B cell (primary cell): Measurements from ENCODE around the gene RERE. TPM values are rescaled to one million over a fixed set of nuclear protein-coding genes. Genes with fewer than 3 reads are reported as not detected.

ENCODE experiments used
- ATAC-seq: fragments of 200-7000 bp; cut with Tn5 transposase; one replicate; pipeline ENCODE4 v1.10.0; 2021; ENCODE audit warnings: low read depth, mild to moderate bottlenecking, moderate number of reproducible peaks, moderate library complexity
- CTCF ChIA-PET: fragments of 350-600 bp; sonication (Branson Sonifier 250); formaldehyde crosslinking; loops from one replicate; lab custom pipeline; 2021; ENCODE audit warnings: antibody characterized with exemption, inconsistent platforms; lab: Charles Lee
- POLR2A ChIA-PET: fragments of 350-600 bp; sonication (Branson Sonifier 250); formaldehyde crosslinking; loops from one replicate; lab custom pipeline; 2021; ENCODE audit warnings: antibody characterized with exemption; lab: Charles Lee
- DNase-seq: peaks from one replicate; pipeline ENCODE4 v3.0.0; 2013
- H2AFZ ChIP-seq: 2 replicates; pipeline ENCODE4 v1.6.1; 2012; ENCODE audit warnings: mild to moderate bottlenecking, low read depth, low read length; ENCODE audit not compliant: insufficient read depth, poor library complexity, severe bottlenecking
- H3K27ac ChIP-seq, 2 donors: 1 replicate in 1 of 2; 2 replicates in 1 of 2; pipeline ENCODE4 v1.5.1; 2012 to 2013; ENCODE audit warnings: low read length in 2 of 2, mild to moderate bottlenecking in 2 of 2, moderate library complexity in 1 of 2
- H3K27me3 ChIP-seq, 4 experiments: fragments of 200-600 bp in 1 of 4; sonication (generic) in 1 of 4; replicated peaks in 1 of 4; 1 replicate in 2 of 4; 2 replicates in 2 of 4; pipeline versions ENCODE4 v1.6.1 to v1.7.0; 2013 to 2016; ENCODE audit warnings: low read length in 3 of 4, mild to moderate bottlenecking in 2 of 4, mixed read lengths in 1 of 4, moderate library complexity in 1 of 4; ENCODE audit not compliant: insufficient read depth in 4 of 4, control insufficient read depth in 3 of 4; ENCODE audit errors: control extremely low read depth in 1 of 4
- H3K36me3 ChIP-seq, 2 experiments: replicated peaks in 1 of 2; 1 replicate in 1 of 2; 2 replicates in 1 of 2; pipeline versions ENCODE4 v1.6.1 to v1.7.1; 2013; ENCODE audit warnings: low read length in 1 of 2; ENCODE audit not compliant: insufficient read depth in 2 of 2, control insufficient read depth in 1 of 2; ENCODE audit errors: control extremely low read depth in 1 of 2, extremely low read depth in 1 of 2
- H3K4me1 ChIP-seq, 2 donors: fragments of 200-600 bp in 1 of 2; sonication (generic) in 1 of 2; 1 replicate in 1 of 2; 2 replicates in 1 of 2; pipeline versions ENCODE4 v1.5.1 to v1.6.1; 2013 to 2017; ENCODE audit warnings: low read length in 2 of 2; ENCODE audit not compliant: control insufficient read depth in 2 of 2, insufficient read depth in 2 of 2
- H3K4me2 ChIP-seq: replicated peaks from 2 replicates; pipeline ENCODE3; 2012; ENCODE audit warnings: mild to moderate bottlenecking, low read depth, low read length; ENCODE audit not compliant: poor library complexity, severe bottlenecking
- H3K4me3 ChIP-seq, 5 experiments: fragments of 200-600 bp in 1 of 5; sonication (generic) in 1 of 5; 1 replicate in 3 of 5; 2 replicates in 2 of 5; pipeline versions ENCODE4 v1.5.1 to v1.7.0; 2011 to 2016; ENCODE audit warnings: low read length in 4 of 5, mild to moderate bottlenecking in 4 of 5, low read depth in 2 of 5, control low read depth in 1 of 5, moderate library complexity in 1 of 5; ENCODE audit not compliant: insufficient read depth in 1 of 5; ENCODE audit errors: control extremely low read depth in 1 of 5, extremely low read depth in 1 of 5
- H3K79me2 ChIP-seq: fragments of 200-600 bp; sonication (generic); one replicate; pipeline ENCODE4 v1.6.0; 2016; ENCODE audit warnings: low read length; ENCODE audit not compliant: control insufficient read depth, insufficient read depth
- H3K9ac ChIP-seq: fragments of 200-600 bp; sonication (generic); 2 replicates; pipeline ENCODE4 v1.6.1; 2017; ENCODE audit warnings: mild to moderate bottlenecking, low read length, moderate library complexity
- H3K9me3 ChIP-seq, 3 donors: one replicate each; pipeline versions ENCODE4 v1.6.1 to v1.7.1; 2013; ENCODE audit warnings: low read length in 2 of 3; ENCODE audit not compliant: control insufficient read depth in 2 of 3, insufficient read depth in 1 of 3; ENCODE audit errors: control extremely low read depth in 1 of 3
- H4K20me1 ChIP-seq: 2 replicates; pipeline ENCODE4 v1.6.0; 2012; ENCODE audit warnings: mild to moderate bottlenecking, low read length; ENCODE audit not compliant: insufficient read depth, control insufficient read depth, poor library complexity, severe bottlenecking
- H3K27ac Mint-ChIP-seq: one replicate; pipeline ENCODE4 v1.8.0; 2021; ENCODE audit warnings: mixed read lengths
- H3K27me3 Mint-ChIP-seq: one replicate; pipeline ENCODE4 v1.8.0; 2021; ENCODE audit warnings: mixed read lengths
- H3K4me1 Mint-ChIP-seq: one replicate; pipeline ENCODE4 v1.8.0; 2021; ENCODE audit warnings: mixed read lengths
- H3K4me3 Mint-ChIP-seq: one replicate; pipeline ENCODE4 v1.8.0; 2021; ENCODE audit warnings: mixed read lengths
- H3K9me3 Mint-ChIP-seq: one replicate; pipeline ENCODE4 v1.8.0; 2022; ENCODE audit warnings: mixed read lengths; ENCODE audit not compliant: insufficient read depth
- EZH2 ChIP-seq: IDR thresholded peaks from 2 replicates; pipeline ENCODE4 v1.6.1; 2012; ENCODE audit warnings: borderline replicate concordance, low read depth, mild to moderate bottlenecking, moderate library complexity, low read length; ENCODE audit not compliant: insufficient read depth, poor library complexity, severe bottlenecking
- WGBS: methylation state at CpG from one replicate; pipeline ENCODE4 v1.1.5; 2013; ENCODE audit warnings: missing lambda C conversion rate; ENCODE audit not compliant: insufficient coverage; 5-methylcytosine and 5-hydroxymethylcytosine counted together
- intact Hi-C: fragments of 100-400 bp; cut with micrococcal nuclease; formaldehyde crosslinking; loops from one replicate; pipeline ENCODE4 v1.10.0; 2022
- polyA plus RNA-seq: library from polyadenylated mRNA; depleted of rRNA; stranded (reverse); fragments of >200 nt; gene quantifications from 2 replicates; pipeline ENCODE4 v1.2.3, GENCODE V29; 2012
- total RNA-seq, 2 donors: library from RNA; stranded (reverse); fragments of 120-200 nt in 1 of 2; gene quantifications; 1 replicate in 1 of 2; 2 replicates in 1 of 2; pipeline versions ENCODE4 v1.2.3 to v1.2.4, GENCODE V29; 2013 to 2022
- TF ChIP-seq, protein P1 (sequence below): fragments of 200-600 bp; IDR thresholded peaks from one replicate; pipeline ENCODE4 v1.8.0; 2022; ENCODE audit warnings: antibody characterized with exemption, mild to moderate bottlenecking

Gene RERE
- total and polyA plus RNA-seq, 2 donors (not counting 1 experiment from before 2014, with no cell fraction given) = 27.3 to 132 TPM

DNA sequence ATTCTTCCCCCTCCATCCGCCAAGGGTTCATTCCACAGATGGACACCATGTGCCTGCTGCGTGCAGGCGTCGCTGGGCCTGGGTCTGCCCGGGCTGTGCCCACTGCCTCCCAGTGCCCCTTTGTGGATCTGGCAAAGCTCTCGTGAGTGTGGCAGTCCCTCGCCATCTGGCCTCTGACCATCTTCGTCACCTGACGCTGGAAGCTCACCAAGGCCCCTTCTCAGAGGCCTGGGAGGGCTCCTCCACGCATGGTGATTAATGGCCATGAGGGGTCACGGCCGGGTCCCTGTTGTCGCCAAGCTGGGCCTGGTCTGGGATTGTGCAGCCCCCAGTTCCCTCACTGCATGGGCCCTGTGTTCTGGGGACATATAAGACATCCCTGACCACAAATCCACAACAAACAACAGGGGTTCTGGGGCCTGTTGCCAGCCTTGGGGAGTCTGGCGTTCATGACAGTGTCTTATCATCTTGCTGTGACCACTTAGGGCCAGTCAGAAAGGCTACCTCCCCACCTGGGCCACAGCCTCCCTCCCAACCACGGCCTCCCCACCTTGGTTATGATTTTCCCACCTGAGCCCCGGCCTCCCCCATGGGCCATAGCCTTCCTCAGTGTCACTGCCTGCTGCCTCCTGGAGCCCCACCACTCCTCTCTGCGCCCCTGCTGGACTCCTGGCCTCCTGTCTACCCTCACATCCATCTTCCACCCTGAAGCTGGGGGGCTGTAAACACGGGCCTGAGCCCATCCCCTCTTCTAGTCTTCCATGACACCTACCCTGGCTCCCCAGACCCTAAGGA lies 471.6 kb downstream of the RERE start:
- Mint-ChIP-seq H3K4me3 (no peak overlapping the region), H3K27me3 (peaks cover 8% of the 10 kb centered on the region), H3K9me3 (no peaks in the 10 kb centered on the region), H3K27ac (no peak overlapping the region), H3K4me1 (peaks cover 4% of the 10 kb centered on the region)
- no peak overlapping the region for H3K4me2 ChIP-seq
- CTCF ChIA-PET = interaction anchor here (0.6 to 8.5 kb wide), 4 partner anchors 329 to 1767 kb away, joined by 3 to 182 read pairs (median 4); no protein-coding TSS in a partner anchor
- WGBS = 86% methylated on average over 17 of the region's 18 CpGs
- no peaks in the 10 kb centered on the region for H3K79me2 ChIP-seq
- peaks cover 3% of the 10 kb centered on the region in 2 donors for H3K4me1 ChIP-seq
- peaks cover 0 to 3% (median 0%) of the 10 kb centered on the region in 4 experiments for H3K27me3 ChIP-seq
- DNase-seq = no peak
- no peak overlapping the region for H3K9ac ChIP-seq
- no peak overlapping the region for H3K27ac ChIP-seq
- intact Hi-C loops = no loop called here
- H4K20me1 ChIP-seq = no peaks in the 10 kb centered on the region
- H3K36me3 ChIP-seq = no peaks in the 10 kb centered on the region
- ATAC-seq = no peak
- H3K9me3 ChIP-seq = no peaks in the 10 kb centered on the region
- TF ChIP-seq, protein P1, sequence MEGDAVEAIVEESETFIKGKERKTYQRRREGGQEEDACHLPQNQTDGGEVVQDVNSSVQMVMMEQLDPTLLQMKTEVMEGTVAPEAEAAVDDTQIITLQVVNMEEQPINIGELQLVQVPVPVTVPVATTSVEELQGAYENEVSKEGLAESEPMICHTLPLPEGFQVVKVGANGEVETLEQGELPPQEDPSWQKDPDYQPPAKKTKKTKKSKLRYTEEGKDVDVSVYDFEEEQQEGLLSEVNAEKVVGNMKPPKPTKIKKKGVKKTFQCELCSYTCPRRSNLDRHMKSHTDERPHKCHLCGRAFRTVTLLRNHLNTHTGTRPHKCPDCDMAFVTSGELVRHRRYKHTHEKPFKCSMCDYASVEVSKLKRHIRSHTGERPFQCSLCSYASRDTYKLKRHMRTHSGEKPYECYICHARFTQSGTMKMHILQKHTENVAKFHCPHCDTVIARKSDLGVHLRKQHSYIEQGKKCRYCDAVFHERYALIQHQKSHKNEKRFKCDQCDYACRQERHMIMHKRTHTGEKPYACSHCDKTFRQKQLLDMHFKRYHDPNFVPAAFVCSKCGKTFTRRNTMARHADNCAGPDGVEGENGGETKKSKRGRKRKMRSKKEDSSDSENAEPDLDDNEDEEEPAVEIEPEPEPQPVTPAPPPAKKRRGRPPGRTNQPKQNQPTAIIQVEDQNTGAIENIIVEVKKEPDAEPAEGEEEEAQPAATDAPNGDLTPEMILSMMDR = no peak
- no peak for TF ChIP-seq EZH2
- H2AFZ ChIP-seq = no peak overlapping the region
- POLR2A ChIA-PET = no interaction called here
- no peak overlapping the region for H3K4me3 ChIP-seq

DNA sequence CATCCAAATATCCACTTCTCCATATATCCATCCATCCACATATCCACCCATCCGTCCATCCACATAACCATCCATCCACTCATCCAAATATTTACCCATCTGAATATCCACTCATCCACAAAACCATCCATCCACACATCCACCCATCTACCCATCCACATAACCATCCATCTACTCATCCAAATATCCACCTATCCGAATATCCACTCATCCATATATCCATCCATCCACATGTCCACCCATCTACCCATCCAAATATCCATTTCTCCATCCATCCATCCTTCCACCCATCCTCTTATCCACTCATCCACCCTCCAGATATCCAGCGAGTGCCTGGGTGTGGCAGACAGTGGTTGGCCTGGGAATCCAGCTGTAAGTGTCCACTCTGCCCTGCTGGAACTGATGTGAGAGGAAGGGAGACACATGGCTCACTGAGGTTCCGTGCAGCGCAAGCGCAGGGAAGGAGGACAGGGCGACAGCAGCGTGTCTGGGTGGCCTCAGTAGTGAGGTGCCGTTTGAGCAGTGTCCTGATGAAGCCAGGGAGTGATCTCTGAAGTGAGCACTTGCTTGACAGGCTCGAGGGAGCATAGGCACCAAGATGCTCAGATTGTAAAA lies 472.4 kb downstream of the RERE start:
- H3K27me3 Mint-ChIP-seq = peaks cover 8% of the 10 kb centered on the region
- no peak for TF ChIP-seq EZH2
- TF ChIP-seq, protein P1 = no peak
- 89% methylated on average over 10 of the region's 10 CpGs for WGBS
- no peaks in the 10 kb centered on the region for H3K9me3 Mint-ChIP-seq
- DNase-seq = no peak
- peaks cover 4% of the 10 kb centered on the region for H3K4me1 Mint-ChIP-seq
- intact Hi-C loops = no loop called here
- H3K27me3 ChIP-seq = peaks cover 0 to 3% (median 0%) of the 10 kb centered on the region in 4 experiments
- no peak overlapping the region for H3K4me2 ChIP-seq
- H2AFZ ChIP-seq = no peak overlapping the region
- H3K4me3 ChIP-seq = no peak overlapping the region
- no peak overlapping the region for H3K27ac Mint-ChIP-seq
- no peak overlapping the region for H3K27ac ChIP-seq
- peaks cover 3% of the 10 kb centered on the region in 2 donors for H3K4me1 ChIP-seq
- H3K36me3 ChIP-seq = no peaks in the 10 kb centered on the region
- H4K20me1 ChIP-seq = no peaks in the 10 kb centered on the region
- ChIA-PET CTCF (interaction anchor here (8.5 kb wide), 1 partner anchor 329 kb away, joined by 182 read pairs; no protein-coding TSS in a partner anchor), POLR2A (no interaction called here)
- H3K9me3 ChIP-seq = no peaks in the 10 kb centered on the region
- no peaks in the 10 kb centered on the region for H3K79me2 ChIP-seq
- H3K4me3 Mint-ChIP-seq = no peak overlapping the region
- no peak for ATAC-seq
- no peak overlapping the region for H3K9ac ChIP-seq
